GM12878 (cell line): ENCODE results near the gene SBNO2. TPM values are rescaled to one million over a fixed set of nuclear protein-coding genes. Genes with fewer than 3 reads are reported as not detected.

ENCODE experiments used
- ATAC-seq: fragments of 200-7000 bp; cut with Tn5 transposase; 3 replicates; pipeline ENCODE4 v1.9.1; 2020; ENCODE audit warnings: mild to moderate bottlenecking, moderate library complexity
- BruUV-seq: library from RNA; stranded (reverse); fragments of 400-500 nt; replicated peaks from 2 replicates; lab custom pipeline; 2021; lab: Mats Ljungman, UMichigan
- CTCF ChIA-PET: fragments of 300-600 bp; sonication (Branson Sonifier 250); formaldehyde crosslinking; extraction: SDS; loops from one replicate; lab custom pipeline; 2021; ENCODE audit warnings: inconsistent platforms; lab: Yijun Ruan, JAX
- POLR2A ChIA-PET: fragments of 350-600 bp; formaldehyde crosslinking; extraction: SDS; loops from one replicate; lab custom pipeline; 2021; ENCODE audit warnings: inconsistent platforms; lab: Charles Lee
- RAD21 ChIA-PET: fragments of 300-600 bp; sonication (Branson Sonifier 250); formaldehyde crosslinking; loops from one replicate; lab custom pipeline; 2023; ENCODE audit warnings: antibody characterized with exemption; ENCODE audit not compliant: unreplicated experiment; lab: Charles Lee
- SMC1A ChIA-PET: fragments of 300-600 bp; sonication (Branson Sonifier 250); formaldehyde crosslinking; loops from one replicate; lab custom pipeline; 2023; ENCODE audit not compliant: unreplicated experiment, uncharacterized antibody; lab: Charles Lee
- DNase-seq: peaks from one replicate; pipeline ENCODE4 v3.0.0-alpha.2; 2011; ENCODE audit warnings: low read depth, low spot score
- FAIRE-seq: peaks from 3 replicates; lab custom pipeline; 2011; peaks lifted over from hg19 to GRCh38; lab: Jason Lieb, UNC
- H2AFZ ChIP-seq: 2 replicates; pipeline ENCODE4 v1.6.0; 2011; ENCODE audit warnings: low read depth, low read length, control low read depth; ENCODE audit not compliant: control insufficient read depth
- H3K27ac ChIP-seq: 2 replicates; pipeline ENCODE4 v1.5.1; 2011; ENCODE audit warnings: control low read depth; ENCODE audit not compliant: control insufficient read depth, insufficient read depth
- H3K27me3 ChIP-seq, 2 experiments: replicated peaks in 1 of 2; 2 replicates each; pipeline versions ENCODE4 v1.6.0 to v1.6.1; 2011; ENCODE audit warnings: low read length in 1 of 2; ENCODE audit not compliant: control insufficient read depth in 2 of 2, insufficient read depth in 2 of 2
- H3K36me3 ChIP-seq, 2 experiments: 2 replicates each; pipeline ENCODE4 v1.5.1; 2011; ENCODE audit warnings: low read length in 1 of 2; ENCODE audit not compliant: control insufficient read depth in 2 of 2, insufficient read depth in 2 of 2
- H3K4me1 ChIP-seq: 2 replicates; pipeline ENCODE4 v1.6.1; 2011; ENCODE audit warnings: mild to moderate bottlenecking, low read length, moderate library complexity, mixed read lengths; ENCODE audit not compliant: control insufficient read depth, insufficient read depth
- H3K4me2 ChIP-seq: 2 replicates; pipeline ENCODE4 v1.6.0; 2011; ENCODE audit warnings: control low read depth; ENCODE audit not compliant: control insufficient read depth, insufficient read depth
- H3K4me3 ChIP-seq: fragments of 200-600 bp; sonication (generic); 2 replicates; pipeline ENCODE4 v1.5.1; 2016
- H3K79me2 ChIP-seq: 2 replicates; pipeline ENCODE4 v1.6.0; 2011; ENCODE audit warnings: low read length; ENCODE audit not compliant: control insufficient read depth, insufficient read depth
- H3K9ac ChIP-seq: 2 replicates; pipeline ENCODE4 v1.8.0; 2011; ENCODE audit warnings: low read length, control low read depth, mixed read lengths; ENCODE audit not compliant: control insufficient read depth, insufficient read depth
- H3K9me3 ChIP-seq: replicated peaks from 3 replicates; pipeline ENCODE4 v1.5.1; 2011; ENCODE audit warnings: mild to moderate bottlenecking, low read length; ENCODE audit not compliant: control insufficient read depth, insufficient read depth
- H4K20me1 ChIP-seq: 2 replicates; pipeline ENCODE4 v1.6.0; 2011; ENCODE audit not compliant: control insufficient read depth, insufficient read depth
- BACH1 ChIP-seq: fragments of 450-650 bp; IDR thresholded peaks from 2 replicates; pipeline ENCODE4 v1.6.1; 2017; ENCODE audit warnings: mild to moderate bottlenecking, borderline replicate concordance
- BMI1 ChIP-seq: fragments of 450-650 bp; IDR thresholded peaks from 2 replicates; pipeline ENCODE4 v1.6.1; 2016; ENCODE audit warnings: mild to moderate bottlenecking, moderate library complexity, borderline replicate concordance
- CBFB ChIP-seq: IDR thresholded peaks from 2 replicates; pipeline ENCODE4 v1.6.1; 2016; ENCODE audit warnings: antibody characterized with exemption, low read depth
- CBX3 ChIP-seq: fragments of 200-600 bp; sonication (generic); IDR thresholded peaks from 2 replicates; pipeline ENCODE4 v1.6.1; 2016; ENCODE audit warnings: low read depth, borderline replicate concordance
- EP300 ChIP-seq, 2 experiments: fragments of 150-350 bp in 1 of 2; IDR thresholded peaks; 2 replicates each; pipeline ENCODE4 v1.6.1; 2011 to 2012; ENCODE audit warnings: low read depth in 2 of 2, low read length in 2 of 2, borderline replicate concordance in 1 of 2, improper control_type of control experiment in 1 of 2, inconsistent platforms in 1 of 2; ENCODE audit not compliant: control insufficient read depth in 1 of 2
- ESRRA ChIP-seq: IDR thresholded peaks from 2 replicates; pipeline ENCODE4 v1.6.1; 2012; ENCODE audit warnings: mild to moderate bottlenecking, low read length, improper control_type of control experiment
- ETV6 ChIP-seq, 2 experiments: fragments of 450-650 bp in 1 of 2; IDR thresholded peaks in 1 of 2; conservative IDR thresholded peaks in 1 of 2; 2 replicates each; pipeline ENCODE4 v1.6.1; 2014; ENCODE audit warnings: antibody characterized with exemption in 1 of 2, borderline replicate concordance in 1 of 2, low read depth in 1 of 2, mild to moderate bottlenecking in 1 of 2, moderate library complexity in 1 of 2
- GABPA ChIP-seq: IDR thresholded peaks from 2 replicates; pipeline ENCODE4 v1.6.1; 2014; ENCODE audit warnings: antibody characterized with exemption, low read depth, mild to moderate bottlenecking, inconsistent platforms
- HDGF ChIP-seq: fragments of 450-650 bp; IDR thresholded peaks from 2 replicates; pipeline ENCODE4 v1.6.1; 2016; ENCODE audit warnings: antibody characterized with exemption
- MEF2B ChIP-seq: fragments of 450-650 bp; IDR thresholded peaks from 2 replicates; pipeline ENCODE4 v1.6.1; 2018; ENCODE audit warnings: mild to moderate bottlenecking, moderate library complexity; ENCODE audit not compliant: partially characterized antibody, poor library complexity, severe bottlenecking
- MLLT1 ChIP-seq: fragments of 450-650 bp; IDR thresholded peaks from 2 replicates; pipeline ENCODE4 v1.6.1; 2016; ENCODE audit warnings: mild to moderate bottlenecking
- PKNOX1 ChIP-seq: fragments of 450-650 bp; IDR thresholded peaks from 2 replicates; pipeline ENCODE4 v1.6.1; 2016; ENCODE audit warnings: mild to moderate bottlenecking
- RELA ChIP-seq: fragments of 450-650 bp; IDR thresholded peaks from 2 replicates; pipeline ENCODE4 v1.8.0; 2014; ENCODE audit warnings: borderline replicate concordance; ENCODE audit not compliant: partially characterized antibody
- SIX5 ChIP-seq: IDR thresholded peaks from 2 replicates; pipeline ENCODE4 v1.6.1; 2011; ENCODE audit warnings: mild to moderate bottlenecking, low read depth, low read length, moderate library complexity; ENCODE audit not compliant: severe bottlenecking
- SMARCA5 ChIP-seq: fragments of 450-650 bp; IDR thresholded peaks from 2 replicates; pipeline ENCODE4 v1.6.1; 2017; ENCODE audit warnings: mild to moderate bottlenecking
- SREBF1 ChIP-seq: IDR thresholded peaks from 2 replicates; pipeline ENCODE4 v1.6.1; 2012; ENCODE audit warnings: mild to moderate bottlenecking, low read length
- TBL1XR1 ChIP-seq: IDR thresholded peaks from 2 replicates; pipeline ENCODE4 v1.6.1; 2012; ENCODE audit warnings: low read depth, low read length, improper control_type of control experiment
- ZBTB33 ChIP-seq: fragments of 450-650 bp; IDR thresholded peaks from 2 replicates; pipeline ENCODE4 v1.6.1; 2017; ENCODE audit warnings: mild to moderate bottlenecking
- WGBS: methylation state at CpG from one replicate; pipeline ENCODE4 v1.1.6; 2016; ENCODE audit warnings: low lambda C conversion rate; ENCODE audit not compliant: insufficient replicate concordance, insufficient coverage; ENCODE audit errors: missing lambda C conversion rate; 5-methylcytosine and 5-hydroxymethylcytosine counted together
- in situ Hi-C: fragments of 300-500 bp; cut with MboI; formaldehyde crosslinking; loops from 9 replicates; pipeline ENCODE4 v1.14.3; 2018; ENCODE audit warnings: mixed read lengths
- intact Hi-C: fragments of 100-400 bp; cut with micrococcal nuclease; formaldehyde crosslinking; loops from one replicate; pipeline ENCODE4 v1.14.2; 2022; ENCODE audit not compliant: unreplicated experiment
- polyA plus RNA-seq, 11 experiments: library from polyadenylated mRNA; depleted of rRNA in 4 of 11; unstranded in 6 of 11; stranded (reverse) in 5 of 11; fragments of >200 nt; fragmentation: Nextera tagmentation in 4 of 11; fragmentation: Illumina TruSeq in 1 of 11; extraction: Ambion mirVana in 4 of 11; extraction: Trizol in 1 of 11; gene quantifications; 1 replicate in 1 of 11; 2 replicates in 10 of 11; pipeline versions ENCODE4 v1.2.1 to v1.2.3, GENCODE V29; 2011 to 2016; ENCODE audit warnings: inconsistent platforms in 2 of 11, missing spikeins in 2 of 11, low read depth in 1 of 11
- total RNA-seq, 4 experiments: library from RNA; depleted of rRNA in 3 of 4; stranded (reverse); fragments of >200 nt in 3 of 4; fragmentation: Illumina TruSeq in 1 of 4; extraction: Trizol in 1 of 4; gene quantifications; 2 replicates each; pipeline versions ENCODE4 v1.2.1 to v1.2.3, GENCODE V29; 2013 to 2021

The SBNO2 gene
- total and polyA plus RNA-seq, 10 of the 15 experiments (the other 5 are each of a cell fraction or from before 2014, with no cell fraction given): 0.08 to 44.6 (median 5.4) TPM

- no peaks in the 10 kb centered on the region for H3K9me3 ChIP-seq
- in situ Hi-C loops (no loop called here), intact Hi-C loops (no loop called here)
- no peak overlapping the region for H3K9ac ChIP-seq
- ChIA-PET CTCF (no interaction called here), SMC1A (no interaction called here), RAD21 (interaction anchor here (0.6 kb wide), 1 partner anchor 41 kb away, joined by 3 read pairs; no protein-coding TSS in a partner anchor), POLR2A (no interaction called here)
- no peaks in the 10 kb centered on the region; the same call in none of the 2 replicates for H4K20me1 ChIP-seq
- H3K36me3 ChIP-seq: peaks cover 4 to 18% of the 10 kb centered on the region in 2 experiments; a peak in 3 of 4 replicates
- H3K79me2 ChIP-seq: no peaks in the 10 kb centered on the region
- no peak overlapping the region for H3K4me3 ChIP-seq
- H2AFZ ChIP-seq: no peak overlapping the region
- DNase-seq (no peak), ATAC-seq (no peak), FAIRE-seq (no peak)
- TF ChIP-seq ESRRA (no peak), MLLT1 (no peak), SMARCA5 (no peak), TBL1XR1 (no peak), MEF2B (no peak), SIX5 (no peak), ETV6 (conservative IDR thresholded peaks at IDR 0.05 in 1 of 2, IDR thresholded peaks at IDR 0.05 in 1 of 2; ENCODE audit: borderline replicate concordance in 1 of 2, low read depth in 1 of 2) (no peak), PKNOX1 (no peak), HDGF (no peak), SREBF1 (no peak), EP300 (IDR thresholded peaks at IDR 0.05; ENCODE audit: borderline replicate concordance in 1 of 2, control insufficient read depth in 1 of 2, low read depth in 2 of 2, low read length in 2 of 2) (no peak), ZBTB33 (no peak), CBX3 (no peak), CBFB (no peak), GABPA (no peak), BACH1 (no peak), RELA (no peak), BMI1 (no peak)
- WGBS: 98% methylated on average over 23 of the region's 58 CpGs
- no peak overlapping the region for H3K4me2 ChIP-seq
- no peak overlapping the region for H3K27ac ChIP-seq
- no peaks in the 10 kb centered on the region for H3K27me3 ChIP-seq
- H3K4me1 ChIP-seq: no peaks in the 10 kb centered on the region
- no TSS peak for BruUV-seq
These were observed 20.0 kb downstream of the SBNO2 start for GRCh38 chr19:1153891-1154730.
